Measurements from ENCODE around the gene FLAD1. TPM values are rescaled to one million over a fixed set of nuclear protein-coding genes. Genes with fewer than 3 reads are reported as not detected.

FLAD1 gene
- total and polyA plus RNA-seq, 2 donors (not counting 3 experiments of a cell fraction or from before 2014, with no cell fraction given), result 42.2 to 59.1 TPM

GRCh38 chr1:154941333-154942013 is 41.7 kb upstream of the FLAD1 start:
- no peak for TF ChIP-seq CTCF (IDR thresholded peaks at IDR 0.05; ENCODE audit: extremely low read depth in 1 of 2, insufficient read depth in 1 of 2, low read depth in 1 of 2, low read length in 2 of 2)
- TF ChIP-seq FOS (IDR thresholded peaks at IDR 0.05; ENCODE audit: borderline replicate concordance, insufficient read depth, low read length), result no peak
- TF ChIP-seq MYC (IDR thresholded peaks at IDR 0.05; ENCODE audit: low read depth, low read length), result no peak
- TF ChIP-seq GATA2 (IDR thresholded peaks at IDR 0.05; ENCODE audit: insufficient read depth, insufficient read length, low read depth, low read length), result no peak
- TF ChIP-seq POLR2A (IDR thresholded peaks at IDR 0.05; ENCODE audit: low read depth, low read length), result no peak
- TF ChIP-seq JUN (IDR thresholded peaks at IDR 0.05; ENCODE audit: borderline replicate concordance, insufficient read depth, insufficient read length, low read depth), result no peak
- TF ChIP-seq POLR2AphosphoS5 (IDR thresholded peaks at IDR 0.05; ENCODE audit: insufficient read depth, low read depth, low read length), result no peak
- no peak for TF ChIP-seq EZH2 (IDR thresholded peaks at IDR 0.05; ENCODE audit: borderline replicate concordance, low read depth, low read length, severe bottlenecking)
- no peak for TF ChIP-seq MAX (IDR thresholded peaks at IDR 0.05; ENCODE audit: insufficient read depth, insufficient read length)
- Histone ChIP-seq H3K4me3 (replicated peaks in 1 of 3; ENCODE audit: insufficient read depth in 1 of 3, low read depth in 1 of 3, low read length in 3 of 3) (no peak overlapping the region), H3K27ac (ENCODE audit: insufficient read depth, low read depth, low read length) (no peak overlapping the region), H3K4me2 (ENCODE audit: insufficient read depth, low read length) (no peak overlapping the region), H3K4me1 (ENCODE audit: control insufficient read depth, extremely low read depth, insufficient read depth, low read length) (peaks cover 8% of the 10 kb centered on the region), H3K9ac (replicated peaks; ENCODE audit: extremely low read depth, insufficient read depth, low read length) (no peak overlapping the region), H3K9me1 (replicated peaks; ENCODE audit: control insufficient read depth, extremely low read depth, insufficient read depth, low read length) (no peaks in the 10 kb centered on the region), H3K9me3 (replicated peaks; ENCODE audit: control insufficient read depth, insufficient read depth, low read length) (no peaks in the 10 kb centered on the region), H3K27me3 (ENCODE audit: control insufficient read depth in 2 of 2, insufficient read depth in 2 of 2, low read length in 2 of 2) (no peaks in the 10 kb centered on the region), H3K79me2 (ENCODE audit: control insufficient read depth, insufficient read depth, low read length) (no peaks in the 10 kb centered on the region), H2AFZ (ENCODE audit: low read depth, low read length) (no peak overlapping the region), H4K20me1 (replicated peaks; ENCODE audit: control insufficient read depth, extremely low read depth, insufficient read depth, low read length) (no peaks in the 10 kb centered on the region), H3K36me3 (ENCODE audit: control insufficient read depth in 2 of 2, extremely low read depth in 1 of 2, insufficient read depth in 2 of 2, low read length in 2 of 2) (peaks cover 0 to 12% of the 10 kb centered on the region in 2 experiments)
- intact Hi-C loops (cut with micrococcal nuclease), result no loop called here
- CTCF ChIA-PET, result interaction anchor here (1.5 kb wide), 1 partner anchor 76 kb away, joined by 8 read pairs; no protein-coding TSS in a partner anchor
- no TSS peak for BruUV-seq (replicated peaks)
- POLR2A ChIA-PET, result no interaction called here
- DNase-seq (ENCODE audit: low read depth, low spot score) (no peak), FAIRE-seq (no peak)
- dilution Hi-C loops (cut with MboI; ENCODE audit: extremely low pct_ligation_motif_present, low sequenced_read_pairs), result no loop called here
